ENCODE measurements around the gene USP17L18. TPM values are rescaled to one million over a fixed set of nuclear protein-coding genes. Genes with fewer than 3 reads are reported as not detected.
"Not testable (repeated sequence)": the region's sequence is repeated elsewhere in the genome, so short reads cannot be mapped to it uniquely, and the experiment has no call there.

USP17L18 gene, protein sequence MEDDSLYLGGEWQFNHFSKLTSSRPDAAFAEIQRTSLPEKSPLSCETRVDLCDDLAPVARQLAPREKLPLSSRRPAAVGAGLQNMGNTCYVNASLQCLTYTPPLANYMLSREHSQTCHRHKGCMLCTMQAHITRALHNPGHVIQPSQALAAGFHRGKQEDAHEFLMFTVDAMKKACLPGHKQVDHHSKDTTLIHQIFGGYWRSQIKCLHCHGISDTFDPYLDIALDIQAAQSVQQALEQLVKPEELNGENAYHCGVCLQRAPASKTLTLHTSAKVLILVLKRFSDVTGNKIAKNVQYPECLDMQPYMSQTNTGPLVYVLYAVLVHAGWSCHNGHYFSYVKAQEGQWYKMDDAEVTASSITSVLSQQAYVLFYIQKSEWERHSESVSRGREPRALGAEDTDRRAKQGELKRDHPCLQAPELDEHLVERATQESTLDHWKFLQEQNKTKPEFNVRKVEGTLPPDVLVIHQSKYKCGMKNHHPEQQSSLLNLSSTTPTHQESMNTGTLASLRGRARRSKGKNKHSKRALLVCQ
- not detected for total RNA-seq
- not detected for total RNA-seq (2013)

DNA sequence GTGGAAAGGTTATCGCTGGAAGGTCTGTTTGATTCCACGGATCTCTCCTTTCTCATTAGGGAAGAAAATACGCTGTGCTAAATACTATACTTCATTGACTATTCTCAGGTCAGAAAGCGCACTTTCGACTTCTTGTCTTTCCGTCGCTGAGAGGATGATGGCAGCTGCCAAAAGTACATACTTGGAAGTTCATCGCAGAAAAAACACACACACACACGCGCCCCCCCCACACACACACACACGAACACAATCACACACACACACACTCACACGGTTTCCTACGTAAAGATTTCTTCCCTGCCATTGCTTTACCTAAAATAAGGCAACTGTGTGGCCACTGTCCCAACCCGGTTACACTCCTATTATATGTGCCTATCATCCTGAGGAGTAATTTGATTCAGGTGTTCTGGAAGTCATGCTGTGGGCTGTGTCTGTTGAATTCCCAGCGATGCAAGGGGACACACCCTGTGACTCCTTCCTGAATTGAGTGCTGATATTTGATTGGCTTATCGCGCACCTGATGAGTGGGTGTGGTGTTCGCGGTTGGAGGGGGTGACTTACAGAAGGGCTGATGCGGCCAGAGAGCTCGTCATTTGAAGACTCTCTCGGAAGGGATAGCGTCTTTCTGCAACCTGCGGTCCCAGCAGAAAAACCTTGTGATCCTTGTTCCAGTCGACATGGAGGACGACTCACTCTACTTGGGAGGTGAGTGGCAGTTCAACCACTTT is at the start of gene USP17L18:
TSS of gene USP17L18 (plus strand) at position 678 of the 728 bp plus-strand sequence. CDS start at position 678, 0 bp downstream.
- H3K9me3 Mint-ChIP-seq; H3K27me3 Mint-ChIP-seq (ENCODE audit: low read depth in 2 of 2); H3K36me3 Mint-ChIP-seq; ATAC-seq; H3K4me3 Mint-ChIP-seq; H3K36me3 ChIP-seq (ENCODE audit: control insufficient read depth, insufficient read depth, low read length); H3K27me3 ChIP-seq (ENCODE audit: control insufficient read depth, insufficient read depth, low read length); H3K4me1 Mint-ChIP-seq; H3K9me3 ChIP-seq (ENCODE audit: control insufficient read depth, insufficient read depth, low read length); H3K4me3 ChIP-seq (ENCODE audit: low read length); H3K4me1 ChIP-seq (ENCODE audit: control insufficient read depth, insufficient read depth, low read length); H3K27ac ChIP-seq (ENCODE audit: low read length); H3K27ac Mint-ChIP-seq; intact Hi-C loops (cut with micrococcal nuclease): not testable (repeated sequence)
- WGBS (ENCODE audit: insufficient coverage): 95% methylated on average over 11 of the region's 26 CpGs
- peak; percentile 1 to 17 for DNase-seq

DNA sequence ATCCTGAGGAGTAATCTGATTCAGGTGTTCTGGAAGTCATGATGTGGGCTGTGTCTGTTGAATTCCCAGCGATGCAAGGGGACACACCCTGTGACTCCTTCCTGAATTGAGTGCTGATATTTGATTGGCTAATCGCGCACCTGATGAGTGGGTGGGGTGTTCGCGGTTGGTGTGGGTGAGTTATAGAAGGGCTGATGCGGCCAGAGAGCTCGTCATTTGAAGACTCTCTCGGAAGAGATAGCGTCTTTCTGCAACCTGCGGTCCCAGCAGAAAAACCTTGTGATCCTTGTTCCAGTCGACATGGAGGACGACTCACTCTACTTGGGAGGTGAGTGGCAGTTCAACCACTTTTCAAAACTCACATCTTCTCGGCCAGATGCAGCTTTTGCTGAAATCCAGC is 38.1 kb upstream of the USP17L18 start, which contains the start of gene USP17L10:
TSS of gene USP17L10 (plus strand) at position 301 of the 400 bp plus-strand sequence. CDS start at position 301, 0 bp downstream.
- H3K27ac ChIP-seq (ENCODE audit: low read length); ATAC-seq; intact Hi-C loops (cut with micrococcal nuclease); DNase-seq; H3K36me3 Mint-ChIP-seq; H3K36me3 ChIP-seq (ENCODE audit: control insufficient read depth, insufficient read depth, low read length); H3K9me3 ChIP-seq (ENCODE audit: control insufficient read depth, insufficient read depth, low read length); H3K27me3 Mint-ChIP-seq (ENCODE audit: low read depth in 2 of 2); H3K4me1 ChIP-seq (ENCODE audit: control insufficient read depth, insufficient read depth, low read length); H3K4me1 Mint-ChIP-seq; H3K9me3 Mint-ChIP-seq; H3K4me3 ChIP-seq (ENCODE audit: low read length); H3K27ac Mint-ChIP-seq; H3K4me3 Mint-ChIP-seq; H3K27me3 ChIP-seq (ENCODE audit: control insufficient read depth, insufficient read depth, low read length): not testable (repeated sequence)
- WGBS (ENCODE audit: insufficient coverage): 93% methylated on average over 8 of the region's 13 CpGs

DNA sequence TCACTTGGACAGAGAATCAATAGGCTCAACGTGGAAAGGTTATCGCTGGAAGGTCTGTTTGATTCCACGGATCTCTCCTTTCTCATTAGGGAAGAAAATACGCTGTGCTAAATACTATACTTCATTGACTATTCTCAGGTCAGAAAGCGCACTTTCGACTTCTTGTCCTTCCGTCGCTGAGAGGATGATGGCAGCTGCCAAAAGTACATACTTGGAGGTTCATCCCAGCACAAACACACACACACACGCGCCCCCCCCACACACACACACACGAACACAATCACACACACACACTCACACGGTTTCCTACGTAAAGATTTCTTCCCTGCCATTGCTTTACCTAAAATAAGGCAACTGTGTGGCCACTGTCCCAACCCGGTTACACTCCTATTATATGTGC is 33.7 kb upstream of the USP17L18 start:
- intact Hi-C loops (cut with micrococcal nuclease); H3K4me1 Mint-ChIP-seq; H3K27me3 ChIP-seq (ENCODE audit: control insufficient read depth, insufficient read depth, low read length); H3K27ac Mint-ChIP-seq; H3K36me3 Mint-ChIP-seq; H3K4me3 ChIP-seq (ENCODE audit: low read length); ATAC-seq; H3K27me3 Mint-ChIP-seq (ENCODE audit: low read depth in 2 of 2); H3K4me3 Mint-ChIP-seq; H3K9me3 Mint-ChIP-seq; H3K4me1 ChIP-seq (ENCODE audit: control insufficient read depth, insufficient read depth, low read length); H3K36me3 ChIP-seq (ENCODE audit: control insufficient read depth, insufficient read depth, low read length); H3K27ac ChIP-seq (ENCODE audit: low read length); H3K9me3 ChIP-seq (ENCODE audit: control insufficient read depth, insufficient read depth, low read length): not testable (repeated sequence)
- peak in 1 of 2 donors; percentile 14 for DNase-seq
- 85% methylated on average over 10 of the region's 14 CpGs for WGBS (ENCODE audit: insufficient coverage)

DNA sequence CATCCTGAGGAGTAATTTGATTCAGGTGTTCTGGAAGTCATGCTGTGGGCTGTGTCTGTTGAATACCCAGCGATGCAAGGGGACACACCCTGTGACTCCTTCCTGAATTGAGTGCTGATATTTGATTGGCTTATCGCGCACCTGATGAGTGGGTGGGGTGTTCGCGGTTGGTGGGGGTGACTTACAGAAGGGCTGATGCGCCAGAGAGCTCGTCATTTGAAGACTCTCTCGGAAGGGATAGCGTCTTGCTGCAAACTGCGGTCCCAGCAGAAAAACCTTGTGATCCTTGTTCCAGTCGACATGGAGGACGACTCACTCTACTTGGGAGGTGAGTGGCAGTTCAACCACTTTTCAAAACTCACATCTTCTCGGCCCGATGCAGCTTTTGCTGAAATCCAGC is 33.3 kb upstream of the USP17L18 start, which contains the start of gene USP17L11:
TSS of gene USP17L11 (plus strand) at position 301 of the 400 bp plus-strand sequence. CDS start at position 301, 0 bp downstream.
- H3K27me3 ChIP-seq (ENCODE audit: control insufficient read depth, insufficient read depth, low read length); H3K4me3 Mint-ChIP-seq; ATAC-seq; H3K4me3 ChIP-seq (ENCODE audit: low read length); H3K4me1 Mint-ChIP-seq; H3K9me3 Mint-ChIP-seq; H3K9me3 ChIP-seq (ENCODE audit: control insufficient read depth, insufficient read depth, low read length); H3K27ac ChIP-seq (ENCODE audit: low read length); H3K27ac Mint-ChIP-seq; intact Hi-C loops (cut with micrococcal nuclease); H3K27me3 Mint-ChIP-seq (ENCODE audit: low read depth in 2 of 2); H3K36me3 Mint-ChIP-seq; H3K36me3 ChIP-seq (ENCODE audit: control insufficient read depth, insufficient read depth, low read length); H3K4me1 ChIP-seq (ENCODE audit: control insufficient read depth, insufficient read depth, low read length); DNase-seq: not testable (repeated sequence)
- WGBS (ENCODE audit: insufficient coverage): 88% methylated on average over 1 of the region's 14 CpGs

DNA sequence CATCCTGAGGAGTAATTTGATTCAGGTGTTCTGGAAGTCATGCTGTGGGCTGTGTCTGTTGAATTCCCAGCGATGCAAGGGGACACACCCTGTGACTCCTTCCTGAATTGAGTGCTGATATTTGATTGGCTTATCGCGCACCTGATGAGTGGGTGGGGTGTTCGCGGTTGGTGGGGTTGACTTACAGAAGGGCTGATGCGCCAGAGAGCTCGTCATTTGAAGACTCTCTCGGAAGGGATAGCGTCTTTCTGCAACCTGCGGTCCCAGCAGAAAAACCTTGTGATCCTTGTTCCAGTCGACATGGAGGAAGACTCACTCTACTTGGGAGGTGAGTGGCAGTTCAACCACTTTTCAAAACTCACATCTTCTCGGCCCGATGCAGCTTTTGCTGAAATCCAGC is 28.6 kb upstream of the USP17L18 start, which contains the start of gene USP17L12:
TSS of gene USP17L12 (plus strand) at position 301 of the 400 bp plus-strand sequence. CDS start at position 301, 0 bp downstream.
- H3K27ac ChIP-seq (ENCODE audit: low read length); H3K36me3 Mint-ChIP-seq; ATAC-seq; H3K36me3 ChIP-seq (ENCODE audit: control insufficient read depth, insufficient read depth, low read length); H3K27me3 Mint-ChIP-seq (ENCODE audit: low read depth in 2 of 2); H3K27ac Mint-ChIP-seq; H3K9me3 ChIP-seq (ENCODE audit: control insufficient read depth, insufficient read depth, low read length); H3K4me3 ChIP-seq (ENCODE audit: low read length); H3K27me3 ChIP-seq (ENCODE audit: control insufficient read depth, insufficient read depth, low read length); DNase-seq; H3K9me3 Mint-ChIP-seq; H3K4me3 Mint-ChIP-seq; intact Hi-C loops (cut with micrococcal nuclease); H3K4me1 ChIP-seq (ENCODE audit: control insufficient read depth, insufficient read depth, low read length); H3K4me1 Mint-ChIP-seq: not testable (repeated sequence)
- WGBS (ENCODE audit: insufficient coverage): no CpG with 5 or more reads among the region's 13 CpGs

DNA sequence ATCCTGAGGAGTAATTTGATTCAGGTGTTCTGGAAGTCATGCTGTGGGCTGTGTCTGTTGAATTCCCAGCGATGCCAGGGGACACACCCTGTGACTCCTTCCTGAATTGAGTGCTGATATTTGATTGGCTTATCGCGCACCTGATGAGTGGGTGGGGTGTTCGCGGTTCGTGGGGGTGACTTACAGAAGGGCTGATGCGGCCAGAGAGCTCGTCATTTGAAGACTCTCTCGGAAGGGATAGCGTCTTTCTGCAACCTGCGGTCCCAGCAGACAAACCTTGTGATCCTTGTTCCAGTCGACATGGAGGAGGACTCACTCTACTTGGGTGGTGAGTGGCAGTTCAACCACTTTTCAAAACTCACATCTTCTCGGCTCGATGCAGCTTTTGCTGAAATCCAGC is 23.8 kb upstream of the USP17L18 start, which contains the start of gene USP17L13:
TSS of gene USP17L13 (plus strand) at position 301 of the 400 bp plus-strand sequence. CDS start at position 301, 0 bp downstream.
- H3K9me3 Mint-ChIP-seq; H3K4me3 ChIP-seq (ENCODE audit: low read length); H3K27ac Mint-ChIP-seq; H3K36me3 ChIP-seq (ENCODE audit: control insufficient read depth, insufficient read depth, low read length); H3K36me3 Mint-ChIP-seq; intact Hi-C loops (cut with micrococcal nuclease); H3K27ac ChIP-seq (ENCODE audit: low read length); H3K27me3 ChIP-seq (ENCODE audit: control insufficient read depth, insufficient read depth, low read length); H3K4me1 ChIP-seq (ENCODE audit: control insufficient read depth, insufficient read depth, low read length); H3K9me3 ChIP-seq (ENCODE audit: control insufficient read depth, insufficient read depth, low read length); H3K4me1 Mint-ChIP-seq; ATAC-seq; DNase-seq; H3K27me3 Mint-ChIP-seq (ENCODE audit: low read depth in 2 of 2); H3K4me3 Mint-ChIP-seq: not testable (repeated sequence)
- no CpG with 5 or more reads among the region's 14 CpGs for WGBS (ENCODE audit: insufficient coverage)

DNA sequence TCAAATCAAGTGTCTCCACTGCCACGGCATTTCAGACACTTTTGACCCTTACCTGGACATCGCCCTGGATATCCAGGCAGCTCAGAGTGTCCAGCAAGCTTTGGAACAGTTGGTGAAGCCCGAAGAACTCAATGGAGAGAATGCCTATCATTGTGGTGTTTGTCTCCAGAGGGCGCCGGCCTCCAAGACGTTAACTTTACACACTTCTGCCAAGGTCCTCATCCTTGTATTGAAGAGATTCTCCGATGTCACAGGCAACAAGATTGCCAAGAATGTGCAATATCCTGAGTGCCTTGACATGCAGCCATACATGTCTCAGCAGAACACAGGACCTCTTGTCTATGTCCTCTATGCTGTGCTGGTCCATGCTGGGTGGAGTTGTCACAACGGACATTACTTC is 18.2 kb upstream of the USP17L18 start:
- H3K36me3 Mint-ChIP-seq, H3K4me3 Mint-ChIP-seq: not testable (repeated sequence)
- WGBS (ENCODE audit: insufficient coverage): 98% methylated on average over 4 of the region's 8 CpGs

More for the DNA sequence above, 18.2 kb upstream of the USP17L18 start:
- H3K9me3 ChIP-seq (ENCODE audit: control insufficient read depth, insufficient read depth, low read length); H3K36me3 ChIP-seq (ENCODE audit: control insufficient read depth, insufficient read depth, low read length); H3K4me3 ChIP-seq (ENCODE audit: low read length); ATAC-seq; H3K9me3 Mint-ChIP-seq; DNase-seq; H3K27me3 Mint-ChIP-seq (ENCODE audit: low read depth in 2 of 2); H3K4me1 ChIP-seq (ENCODE audit: control insufficient read depth, insufficient read depth, low read length); H3K27ac ChIP-seq (ENCODE audit: low read length); H3K27me3 ChIP-seq (ENCODE audit: control insufficient read depth, insufficient read depth, low read length); intact Hi-C loops (cut with micrococcal nuclease); H3K4me1 Mint-ChIP-seq; H3K27ac Mint-ChIP-seq: not testable (repeated sequence)

All from natural killer cell (primary cell).